IPS-20b (cell line): ENCODE data around the gene PPP2R5E.
A peak's percentile ranks its signal among the peaks of the same experiment; 100 is the strongest.

Experiments used
- H3K27ac ChIP-seq: one replicate; pipeline ENCODE4 v1.5.1; 2013; ENCODE audit warnings: low read length
- H3K27me3 ChIP-seq: 2 replicates; pipeline ENCODE4 v1.6.1; 2013; ENCODE audit warnings: mild to moderate bottlenecking, low read length, inconsistent platforms; ENCODE audit not compliant: insufficient read depth
- H3K36me3 ChIP-seq: 2 replicates; pipeline ENCODE4 v1.6.1; 2013; ENCODE audit warnings: low read depth, mild to moderate bottlenecking, inconsistent platforms, low read length, moderate library complexity; ENCODE audit not compliant: insufficient read depth
- H3K4me1 ChIP-seq: 2 replicates; pipeline ENCODE4 v1.6.1; 2013; ENCODE audit warnings: mild to moderate bottlenecking, control low read depth, inconsistent platforms, low read length, moderate library complexity; ENCODE audit not compliant: insufficient read depth
- H3K4me3 ChIP-seq: 2 replicates; pipeline ENCODE4 v1.5.1; 2013; ENCODE audit warnings: mild to moderate bottlenecking, low read length, inconsistent platforms
- H3K9ac ChIP-seq: 2 replicates; pipeline ENCODE4 v1.6.1; 2013; ENCODE audit warnings: low read depth, mild to moderate bottlenecking, inconsistent platforms, low read length, moderate library complexity
- H3K9me3 ChIP-seq: 2 replicates; pipeline ENCODE4 v1.6.1; 2013; ENCODE audit warnings: mild to moderate bottlenecking, low read depth, low read length, inconsistent platforms; ENCODE audit not compliant: insufficient read depth

PPP2R5E gene

GRCh38 chr14:63483315-63483714 lies 59.9 kb downstream of the PPP2R5E start:
- Histone ChIP-seq H3K4me1 (no peaks in the 10 kb centered on the region; the same call in 1 of the 2 replicates), H3K9ac (no peak overlapping the region), H3K27ac (no peak overlapping the region), H3K27me3 (no peaks in the 10 kb centered on the region), H3K4me3 (no peak overlapping the region), H3K36me3 (no peaks in the 10 kb centered on the region), H3K9me3 (no peaks in the 10 kb centered on the region)

- Histone ChIP-seq H3K4me1 (no peaks in the 10 kb centered on the region; the same call in 1 of the 2 replicates), H3K4me3 (no peak overlapping the region), H3K27ac (no peak overlapping the region)
These were observed 62.6 kb downstream of the PPP2R5E start for GRCh38 chr14:63480599-63480998.

GRCh38 chr14:63478437-63478852 lies 64.7 kb downstream of the PPP2R5E start:
- H3K4me1 ChIP-seq, result peaks cover 8% of the 10 kb centered on the region
- no peak overlapping the region for H3K4me3 ChIP-seq
- H3K27me3 ChIP-seq, result no peaks in the 10 kb centered on the region
- no peak overlapping the region for H3K9ac ChIP-seq
- H3K9me3 ChIP-seq, result no peaks in the 10 kb centered on the region
- no peaks in the 10 kb centered on the region for H3K36me3 ChIP-seq
- no peak overlapping the region for H3K27ac ChIP-seq

More at GRCh38 chr14:63480599-63480998, 62.6 kb downstream of the PPP2R5E start:
- no peaks in the 10 kb centered on the region for H3K9me3 ChIP-seq
- H3K9ac ChIP-seq, result no peak overlapping the region
- H3K27me3 ChIP-seq, result no peaks in the 10 kb centered on the region
- no peaks in the 10 kb centered on the region for H3K36me3 ChIP-seq

- Histone ChIP-seq H3K27ac (no peak overlapping the region), H3K36me3 (no peaks in the 10 kb centered on the region), H3K4me3 (no peak overlapping the region), H3K4me1 (peaks cover 12% of the 10 kb centered on the region), H3K27me3 (no peaks in the 10 kb centered on the region), H3K9ac (no peak overlapping the region), H3K9me3 (no peaks in the 10 kb centered on the region)
These were observed 65.2 kb downstream of the PPP2R5E start for GRCh38 chr14:63478010-63478409.

GRCh38 chr14:63477556-63477955 lies 65.6 kb downstream of the PPP2R5E start:
- Histone ChIP-seq H3K36me3 (no peaks in the 10 kb centered on the region), H3K9ac (no peak overlapping the region), H3K4me1 (peaks cover 17% of the 10 kb centered on the region), H3K27me3 (no peaks in the 10 kb centered on the region), H3K4me3 (no peak overlapping the region), H3K27ac (no peak overlapping the region), H3K9me3 (no peaks in the 10 kb centered on the region)

- no peak overlapping the region for H3K27ac ChIP-seq
- no peak overlapping the region for H3K4me3 ChIP-seq
These were observed 67.4 kb downstream of the PPP2R5E start for GRCh38 chr14:63475761-63476160.

GRCh38 chr14:63474844-63475243 lies 68.3 kb downstream of the PPP2R5E start:
- H3K27me3 ChIP-seq, result no peaks in the 10 kb centered on the region
- H3K4me1 ChIP-seq, result peaks cover 30% of the 10 kb centered on the region
- no peak overlapping the region for H3K9ac ChIP-seq
- H3K9me3 ChIP-seq, result no peaks in the 10 kb centered on the region
- no peaks in the 10 kb centered on the region for H3K36me3 ChIP-seq
- no peak overlapping the region for H3K4me3 ChIP-seq
- no peak overlapping the region for H3K27ac ChIP-seq

More at GRCh38 chr14:63475761-63476160, 67.4 kb downstream of the PPP2R5E start:
- no peaks in the 10 kb centered on the region for H3K27me3 ChIP-seq
- no peak overlapping the region for H3K9ac ChIP-seq
- H3K9me3 ChIP-seq, result no peaks in the 10 kb centered on the region
- H3K4me1 ChIP-seq, result peaks cover 29% of the 10 kb centered on the region
- H3K36me3 ChIP-seq, result no peaks in the 10 kb centered on the region

- Histone ChIP-seq H3K9me3 (no peaks in the 10 kb centered on the region), H3K27ac (peak overlapping the region; percentile 1), H3K36me3 (no peaks in the 10 kb centered on the region), H3K4me1 (peaks cover 30% of the 10 kb centered on the region), H3K27me3 (no peaks in the 10 kb centered on the region), H3K4me3 (no peak overlapping the region), H3K9ac (peak overlapping the region; percentile 35; the same call in 1 of the 2 replicates)
These were observed 69.1 kb downstream of the PPP2R5E start for GRCh38 chr14:63474111-63474510.

GRCh38 chr14:63472986-63473788 lies 70.0 kb downstream of the PPP2R5E start:
- Histone ChIP-seq H3K9ac (peak overlapping the region; percentile 35; the same call in 1 of the 2 replicates), H3K4me3 (no peak overlapping the region), H3K4me1 (peaks cover 30% of the 10 kb centered on the region), H3K9me3 (no peaks in the 10 kb centered on the region), H3K27ac (peak overlapping the region; percentile 1), H3K27me3 (no peaks in the 10 kb centered on the region), H3K36me3 (no peaks in the 10 kb centered on the region)

- H3K27ac ChIP-seq, result no peak overlapping the region
- H3K36me3 ChIP-seq, result no peaks in the 10 kb centered on the region
- H3K9ac ChIP-seq, result no peak overlapping the region
- no peak overlapping the region for H3K4me3 ChIP-seq
- no peaks in the 10 kb centered on the region for H3K9me3 ChIP-seq
- no peaks in the 10 kb centered on the region for H3K27me3 ChIP-seq
- peaks cover 30% of the 10 kb centered on the region for H3K4me1 ChIP-seq
These were observed 72.0 kb downstream of the PPP2R5E start for GRCh38 chr14:63470962-63471793.

GRCh38 chr14:63468294-63468693 lies 74.9 kb downstream of the PPP2R5E start:
- H3K27ac ChIP-seq, result no peak overlapping the region
- H3K4me1 ChIP-seq, result peaks cover 20% of the 10 kb centered on the region
- H3K36me3 ChIP-seq, result no peaks in the 10 kb centered on the region
- no peak overlapping the region for H3K4me3 ChIP-seq
- no peaks in the 10 kb centered on the region for H3K9me3 ChIP-seq
- H3K9ac ChIP-seq, result no peak overlapping the region
- H3K27me3 ChIP-seq, result no peaks in the 10 kb centered on the region
